Kidney (tissue), 14 donors: ENCODE data around the gene ANKLE1. TPM values are rescaled to one million over a fixed set of nuclear protein-coding genes. Genes with fewer than 3 reads are reported as not detected.

Source experiments
- DNase-seq, 5 donors: peaks; one replicate each; pipeline ENCODE4 v3.0.0-alpha.2; 2013 to 2020
- FAIRE-seq: peaks from 2 replicates; lab custom pipeline; 2012; peaks lifted over from hg19 to GRCh38; lab: Jason Lieb, UNC
- H3K27ac ChIP-seq, 2 donors: one replicate each; pipeline ENCODE4 v1.7.0; 2013; ENCODE audit warnings: low read depth in 2 of 2, low read length in 2 of 2, inconsistent platforms in 1 of 2
- H3K27me3 ChIP-seq: one replicate; pipeline ENCODE4 v1.7.1; 2013; ENCODE audit warnings: low read length, inconsistent platforms; ENCODE audit not compliant: control insufficient read depth, insufficient read depth
- H3K36me3 ChIP-seq, 3 donors: one replicate each; pipeline versions ENCODE4 v1.7.0 to v1.7.1; 2013; ENCODE audit warnings: low read length in 3 of 3, control low read depth in 1 of 3, inconsistent platforms in 1 of 3; ENCODE audit not compliant: insufficient read depth in 3 of 3, control insufficient read depth in 2 of 3
- H3K4me1 ChIP-seq, 3 donors: one replicate each; pipeline versions ENCODE4 v1.7.0 to v1.7.1; 2013; ENCODE audit warnings: low read length in 3 of 3, inconsistent platforms in 1 of 3, low read depth in 1 of 3; ENCODE audit not compliant: control insufficient read depth in 2 of 3, insufficient read depth in 2 of 3
- H3K4me3 ChIP-seq, 3 donors: one replicate each; pipeline versions ENCODE4 v1.7.0 to v1.8.1; 2013; ENCODE audit warnings: low read length in 3 of 3, control low read depth in 1 of 3, inconsistent platforms in 1 of 3
- H3K9ac ChIP-seq, 3 donors: one replicate each; pipeline versions ENCODE4 v1.7.0 to v1.7.1; 2013; ENCODE audit warnings: low read length in 3 of 3, control low read depth in 1 of 3, inconsistent platforms in 1 of 3
- H3K9me3 ChIP-seq, 3 donors: one replicate each; pipeline versions ENCODE4 v1.7.0 to v1.7.1; 2013; ENCODE audit warnings: low read length in 3 of 3, control low read depth in 1 of 3, inconsistent platforms in 1 of 3; ENCODE audit not compliant: control insufficient read depth in 2 of 3, insufficient read depth in 1 of 3
- CTCF ChIP-seq: IDR thresholded peaks from 3 replicates; pipeline ENCODE4 v1.5.1; 2012; ENCODE audit warnings: mild to moderate bottlenecking, moderate library complexity, borderline replicate concordance; ENCODE audit not compliant: insufficient read depth; ENCODE audit errors: extremely low read depth
- intact Hi-C: fragments of 100-400 bp; cut with DNase I; formaldehyde crosslinking; loops from one replicate; pipeline ENCODE4 v1.11.1; 2022
- polyA plus RNA-seq: library from polyadenylated mRNA; stranded (reverse); fragments of 350-450 nt; fragmentation: Illumina TruSeq; extraction: RNeasy Lipid Tissue Mini Kit (QIAGEN cat#74804); gene quantifications from one replicate; pipeline ENCODE4 v1.2.3, GENCODE V29; 2014; ENCODE audit warnings: low read depth, low replicate concordance; ENCODE audit not compliant: insufficient read depth
- total RNA-seq: library from RNA; stranded (reverse); fragmentation: NEBNext Ultra II Directional; extraction: Animal tissue kit (Norgen Biotek cat#: 25700); gene quantifications from one replicate; pipeline ENCODE4 v1.2.1, GENCODE V29; 2021
- donor health status: control.
- donor health status: control.
- donor health status: control.
- donor health status: control.
- donor health status: control.
- donor health status: DM: yes; HTN: yes; CAD: no.
- donor health status: Normal renal cell carcinoma (clear cell type).

ANKLE1 gene
- total and polyA plus RNA-seq, 2 donors from 2014 or later: 0.54 TPM; not detected in 1

DNA sequence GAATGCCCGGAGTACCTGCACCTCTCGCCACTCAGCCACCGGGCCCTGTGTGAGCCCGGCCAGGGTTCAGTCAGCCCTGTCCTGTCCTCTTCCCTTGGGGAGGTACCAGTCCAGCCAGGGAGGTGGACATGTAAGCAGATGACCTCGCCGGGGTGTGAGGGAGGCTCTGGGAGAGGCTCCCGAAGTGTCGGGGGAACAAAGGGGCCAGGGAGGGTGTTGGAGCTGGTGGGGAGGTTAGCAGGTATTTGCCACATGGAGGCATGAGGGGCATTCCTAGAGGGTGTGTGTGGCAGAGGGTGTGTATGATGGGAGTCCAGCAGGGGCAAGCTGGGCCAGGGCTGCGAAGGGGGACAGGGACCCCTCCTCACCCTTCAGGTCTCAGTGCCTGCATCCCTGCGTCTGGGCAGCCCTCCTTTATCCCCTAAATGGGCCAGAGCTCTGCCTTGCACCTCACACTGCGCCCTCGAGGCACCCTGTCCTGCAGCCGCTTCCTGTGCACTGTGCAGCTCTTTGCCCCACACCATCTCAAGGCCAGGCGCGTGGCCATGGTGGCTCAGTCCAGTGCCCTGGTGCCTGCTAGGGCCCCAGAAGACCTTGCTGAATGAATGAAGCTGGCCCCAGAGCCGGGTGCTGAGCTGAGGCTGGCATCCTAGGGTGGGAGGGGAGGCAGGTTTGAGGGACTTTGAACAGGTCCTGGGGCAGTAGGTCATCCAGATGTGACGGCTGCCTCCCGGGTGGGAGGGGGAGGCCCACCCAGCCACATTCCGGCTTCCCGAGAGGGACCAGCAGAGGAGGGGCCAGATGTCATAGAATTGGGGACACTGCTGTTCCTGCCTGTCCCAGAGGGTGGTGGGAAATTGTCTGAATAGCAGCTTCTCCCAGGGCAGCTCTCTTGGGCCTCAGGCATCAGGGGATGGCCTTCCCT is 30.8 kb downstream of the ANKLE1 start:
- no peaks in the 10 kb centered on the region for H3K27me3 ChIP-seq
- H3K9me3 ChIP-seq: no peaks in the 10 kb centered on the region
- intact Hi-C loops: no loop called here
- DNase-seq: no peak
- no peak overlapping the region for H3K9ac ChIP-seq
- peaks cover 0 to 18% (median 6%) of the 10 kb centered on the region in 3 donors for H3K4me1 ChIP-seq
- H3K27ac ChIP-seq: no peak overlapping the region
- no peak overlapping the region for H3K4me3 ChIP-seq
- peaks cover 0 to 17% (median 4%) of the 10 kb centered on the region in 3 donors for H3K36me3 ChIP-seq
- FAIRE-seq: no peak
- TF ChIP-seq CTCF: no peak

- Histone ChIP-seq H3K27me3 (no peaks in the 10 kb centered on the region), H3K4me3 (no peak overlapping the region), H3K36me3 (peaks cover 0 to 17% (median 4%) of the 10 kb centered on the region in 3 donors), H3K9me3 (no peaks in the 10 kb centered on the region), H3K27ac (no peak overlapping the region), H3K9ac (no peak overlapping the region), H3K4me1 (peaks cover 0 to 16% (median 6%) of the 10 kb centered on the region in 3 donors)
- intact Hi-C loops: no loop called here
- DNase-seq (no peak), FAIRE-seq (no peak)
- no peak for TF ChIP-seq CTCF
Observed at GRCh38 chr19:17314007-17314593, 32.4 kb downstream of the ANKLE1 start.

- Histone ChIP-seq H3K4me1 (no peaks in the 10 kb centered on the region), H3K9ac (no peak overlapping the region), H3K27me3 (no peaks in the 10 kb centered on the region), H3K9me3 (no peaks in the 10 kb centered on the region), H3K27ac (no peak overlapping the region), H3K36me3 (peaks cover 0 to 16% (median 9%) of the 10 kb centered on the region in 3 donors), H3K4me3 (no peak overlapping the region)
- DNase-seq: no peak
- no peak for FAIRE-seq
- intact Hi-C loops: no loop called here
- TF ChIP-seq CTCF: no peak
Observed at GRCh38 chr19:17318966-17319365, 37.3 kb downstream of the ANKLE1 start.
